Measurements from ENCODE around the gene CEP85L.

DNA sequence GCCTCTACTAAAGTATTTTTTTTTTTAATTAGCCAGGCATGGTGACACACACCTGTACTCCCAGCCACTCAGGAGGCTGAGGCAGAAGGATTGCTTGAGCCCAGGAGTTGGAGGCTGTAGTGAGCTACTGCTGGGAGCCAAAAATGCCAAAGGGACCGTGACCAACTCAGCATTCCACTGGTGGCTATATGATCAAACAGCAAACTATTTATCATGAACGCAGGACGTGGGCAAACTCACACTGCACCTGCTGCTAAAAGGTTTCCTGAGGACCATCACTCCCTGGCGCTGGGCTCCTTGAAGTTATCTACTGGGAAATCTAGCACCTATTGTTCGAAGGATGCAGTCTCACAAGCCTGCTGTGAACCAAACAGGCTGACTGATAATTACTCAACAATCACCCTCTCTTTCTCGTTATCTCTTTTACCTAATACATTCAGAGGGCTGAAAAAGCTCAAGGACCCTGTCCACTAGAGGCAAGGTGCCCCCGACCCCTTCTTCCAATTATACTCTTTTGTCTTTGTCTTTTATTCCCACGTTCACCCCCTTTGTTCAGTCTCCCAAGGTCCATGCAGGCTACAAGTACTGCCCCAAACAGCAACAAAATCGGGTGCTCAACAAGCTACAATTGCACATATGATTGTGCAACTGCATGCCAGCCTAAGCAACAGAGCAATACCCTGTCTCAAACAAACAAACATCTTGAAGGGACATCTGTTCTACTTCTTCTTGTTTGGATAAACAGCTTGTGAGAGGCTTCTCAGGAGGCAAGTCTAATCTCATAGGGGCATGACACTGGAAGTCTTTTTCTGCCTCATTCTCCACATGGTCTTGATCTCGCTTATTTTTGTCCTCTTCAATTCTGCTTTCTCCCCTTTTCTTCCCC is 151.0 kb downstream of the CEP85L start:
- TF ChIP-seq CTCF (IDR thresholded peaks at IDR 0.05; ENCODE audit: borderline replicate concordance, extremely low read depth, low read length, poor library complexity, severe bottlenecking) (no peak), EZH2 (IDR thresholded peaks at IDR 0.05; ENCODE audit: borderline replicate concordance, low read depth, low read length, severe bottlenecking) (no peak)
